ENCODE results near the gene RAMP2.

RAMP2 gene

GRCh38 chr17:42781639-42782165 lies 20.7 kb downstream of the RAMP2 start:
- WGBS, 2 experiments = 85 to 86% methylated on average over 10 of the region's 10 CpGs
- Histone ChIP-seq H3K4me3 (ENCODE audit: insufficient read depth, low read depth, low read length) (no peak overlapping the region), H3K27me3 (ENCODE audit: control insufficient read depth, insufficient read depth, low read length, poor library complexity, severe bottlenecking) (peaks cover 51% of the 10 kb centered on the region), H3K4me1 (ENCODE audit: control insufficient read depth, insufficient read depth, low read length) (no peaks in the 10 kb centered on the region), H3K36me3 (ENCODE audit: control insufficient read depth, insufficient read depth, low read length) (no peaks in the 10 kb centered on the region), H3K27ac (ENCODE audit: insufficient read depth, low read depth, low read length, poor library complexity, severe bottlenecking) (no peak overlapping the region), H3K9me3 (ENCODE audit: control insufficient read depth, low read length) (no peaks in the 10 kb centered on the region)

- WGBS, 2 experiments = 74 to 81% methylated on average over 28 to 29 of the region's 29 CpGs
- Histone ChIP-seq H3K27me3 (ENCODE audit: control insufficient read depth, insufficient read depth, low read length, poor library complexity, severe bottlenecking) (peaks cover 51% of the 10 kb centered on the region), H3K4me1 (ENCODE audit: control insufficient read depth, insufficient read depth, low read length) (no peaks in the 10 kb centered on the region), H3K36me3 (ENCODE audit: control insufficient read depth, insufficient read depth, low read length) (no peaks in the 10 kb centered on the region), H3K4me3 (ENCODE audit: insufficient read depth, low read depth, low read length) (no peak overlapping the region), H3K27ac (ENCODE audit: insufficient read depth, low read depth, low read length, poor library complexity, severe bottlenecking) (no peak overlapping the region), H3K9me3 (ENCODE audit: control insufficient read depth, low read length) (no peaks in the 10 kb centered on the region)
Observed at GRCh38 chr17:42782166-42783061, 21.4 kb downstream of the RAMP2 start.

- Histone ChIP-seq H3K4me1 (ENCODE audit: control insufficient read depth, insufficient read depth, low read length) (no peaks in the 10 kb centered on the region), H3K9me3 (ENCODE audit: control insufficient read depth, low read length) (no peaks in the 10 kb centered on the region), H3K4me3 (ENCODE audit: insufficient read depth, low read depth, low read length) (no peak overlapping the region), H3K27me3 (ENCODE audit: control insufficient read depth, insufficient read depth, low read length, poor library complexity, severe bottlenecking) (peaks cover 56% of the 10 kb centered on the region), H3K27ac (ENCODE audit: insufficient read depth, low read depth, low read length, poor library complexity, severe bottlenecking) (no peak overlapping the region), H3K36me3 (ENCODE audit: control insufficient read depth, insufficient read depth, low read length) (no peaks in the 10 kb centered on the region)
- 57 to 60% methylated on average over 9 of the region's 9 CpGs for WGBS, 2 experiments
Observed at GRCh38 chr17:42783062-42783790, 22.2 kb downstream of the RAMP2 start.

- Histone ChIP-seq H3K9me3 (ENCODE audit: control insufficient read depth, low read length) (no peaks in the 10 kb centered on the region), H3K4me1 (ENCODE audit: control insufficient read depth, insufficient read depth, low read length) (no peaks in the 10 kb centered on the region), H3K4me3 (ENCODE audit: insufficient read depth, low read depth, low read length) (no peak overlapping the region), H3K36me3 (ENCODE audit: control insufficient read depth, insufficient read depth, low read length) (no peaks in the 10 kb centered on the region), H3K27me3 (ENCODE audit: control insufficient read depth, insufficient read depth, low read length, poor library complexity, severe bottlenecking) (peaks cover 56% of the 10 kb centered on the region), H3K27ac (ENCODE audit: insufficient read depth, low read depth, low read length, poor library complexity, severe bottlenecking) (no peak overlapping the region)
- WGBS, 2 experiments = 78% methylated on average over 22 of the region's 22 CpGs
Observed at GRCh38 chr17:42783791-42784138, 22.7 kb downstream of the RAMP2 start.

GRCh38 chr17:42784409-42784808 lies 23.4 kb downstream of the RAMP2 start:
- H3K4me3 ChIP-seq (ENCODE audit: insufficient read depth, low read depth, low read length) = no peak overlapping the region
- H3K36me3 ChIP-seq (ENCODE audit: control insufficient read depth, insufficient read depth, low read length) = no peaks in the 10 kb centered on the region
- H3K27ac ChIP-seq (ENCODE audit: insufficient read depth, low read depth, low read length, poor library complexity, severe bottlenecking) = no peak overlapping the region
- H3K4me1 ChIP-seq (ENCODE audit: control insufficient read depth, insufficient read depth, low read length) = no peaks in the 10 kb centered on the region
- no peaks in the 10 kb centered on the region for H3K9me3 ChIP-seq (ENCODE audit: control insufficient read depth, low read length)
- peaks cover 56% of the 10 kb centered on the region for H3K27me3 ChIP-seq (ENCODE audit: control insufficient read depth, insufficient read depth, low read length, poor library complexity, severe bottlenecking)
- WGBS, 2 experiments = 92 to 95% methylated on average over 25 of the region's 25 CpGs

GRCh38 chr17:42784811-42785592 lies 24.0 kb downstream of the RAMP2 start:
- no peaks in the 10 kb centered on the region for H3K9me3 ChIP-seq (ENCODE audit: control insufficient read depth, low read length)
- no peaks in the 10 kb centered on the region for H3K36me3 ChIP-seq (ENCODE audit: control insufficient read depth, insufficient read depth, low read length)
- H3K27ac ChIP-seq (ENCODE audit: insufficient read depth, low read depth, low read length, poor library complexity, severe bottlenecking) = no peak overlapping the region
- no peaks in the 10 kb centered on the region for H3K4me1 ChIP-seq (ENCODE audit: control insufficient read depth, insufficient read depth, low read length)
- H3K4me3 ChIP-seq (ENCODE audit: insufficient read depth, low read depth, low read length) = no peak overlapping the region
- peaks cover 56% of the 10 kb centered on the region for H3K27me3 ChIP-seq (ENCODE audit: control insufficient read depth, insufficient read depth, low read length, poor library complexity, severe bottlenecking)
- WGBS, 2 experiments = 93% methylated on average over 52 of the region's 52 CpGs

- Histone ChIP-seq H3K27me3 (ENCODE audit: control insufficient read depth, insufficient read depth, low read length, poor library complexity, severe bottlenecking) (peaks cover 33% of the 10 kb centered on the region), H3K4me1 (ENCODE audit: control insufficient read depth, insufficient read depth, low read length) (no peaks in the 10 kb centered on the region), H3K4me3 (ENCODE audit: insufficient read depth, low read depth, low read length) (no peak overlapping the region), H3K9me3 (ENCODE audit: control insufficient read depth, low read length) (no peaks in the 10 kb centered on the region), H3K36me3 (ENCODE audit: control insufficient read depth, insufficient read depth, low read length) (no peaks in the 10 kb centered on the region), H3K27ac (ENCODE audit: insufficient read depth, low read depth, low read length, poor library complexity, severe bottlenecking) (no peak overlapping the region)
- 92 to 95% methylated on average over 11 of the region's 11 CpGs for WGBS, 2 experiments
Observed at GRCh38 chr17:42787266-42787665, 26.2 kb downstream of the RAMP2 start.

GRCh38 chr17:42791948-42792347 lies 30.9 kb downstream of the RAMP2 start:
- H3K27ac ChIP-seq (ENCODE audit: insufficient read depth, low read depth, low read length, poor library complexity, severe bottlenecking) = no peak overlapping the region
- H3K27me3 ChIP-seq (ENCODE audit: control insufficient read depth, insufficient read depth, low read length, poor library complexity, severe bottlenecking) = peaks cover 5% of the 10 kb centered on the region
- no peak overlapping the region for H3K4me3 ChIP-seq (ENCODE audit: insufficient read depth, low read depth, low read length)
- 86 to 93% methylated on average over 2 of the region's 2 CpGs for WGBS, 2 experiments
- H3K4me1 ChIP-seq (ENCODE audit: control insufficient read depth, insufficient read depth, low read length) = no peaks in the 10 kb centered on the region
- no peaks in the 10 kb centered on the region for H3K9me3 ChIP-seq (ENCODE audit: control insufficient read depth, low read length)
- no peaks in the 10 kb centered on the region for H3K36me3 ChIP-seq (ENCODE audit: control insufficient read depth, insufficient read depth, low read length)

- Histone ChIP-seq H3K9me3 (ENCODE audit: control insufficient read depth, low read length) (no peaks in the 10 kb centered on the region), H3K36me3 (ENCODE audit: control insufficient read depth, insufficient read depth, low read length) (no peaks in the 10 kb centered on the region)
- 90 to 91% methylated on average over 5 of the region's 5 CpGs for WGBS, 2 experiments
Observed at GRCh38 chr17:42792545-42792944, 31.5 kb downstream of the RAMP2 start.

More at GRCh38 chr17:42792545-42792944, 31.5 kb downstream of the RAMP2 start:
- peaks cover 4% of the 10 kb centered on the region for H3K27me3 ChIP-seq (ENCODE audit: control insufficient read depth, insufficient read depth, low read length, poor library complexity, severe bottlenecking)
- peaks cover 1% of the 10 kb centered on the region for H3K4me1 ChIP-seq (ENCODE audit: control insufficient read depth, insufficient read depth, low read length)
- no peak overlapping the region for H3K27ac ChIP-seq (ENCODE audit: insufficient read depth, low read depth, low read length, poor library complexity, severe bottlenecking)
- no peak overlapping the region for H3K4me3 ChIP-seq (ENCODE audit: insufficient read depth, low read depth, low read length)
